ENCODE results near the gene MCF2L2.
"Not testable (repeated sequence)": the region's sequence is repeated elsewhere in the genome, so short reads cannot be mapped to it uniquely, and the experiment has no call there.

MCF2L2 gene

GRCh38 chr3:183188895-183189462 lies 239.4 kb downstream of the MCF2L2 start:
- no peak overlapping the region for H3K27ac ChIP-seq
- H3K4me3 ChIP-seq = no peak overlapping the region
- no peak overlapping the region for H3K9ac ChIP-seq (ENCODE audit: insufficient read length)
- H3K36me3 ChIP-seq (ENCODE audit: insufficient read depth, low read length) = no peaks in the 10 kb centered on the region
- H3K9me3 ChIP-seq (ENCODE audit: low read depth, low read length) = no peaks in the 10 kb centered on the region
- DNase-seq (ENCODE audit: low read depth, low spot score) = no peak
- TF ChIP-seq FOXP2 (optimal IDR thresholded peaks at IDR 0.05; ENCODE audit: control extremely low read depth, extremely low read length, insufficient read depth) = no peak
- no peak for TF ChIP-seq EZH2 (IDR thresholded peaks at IDR 0.05)

GRCh38 chr3:183185696-183186095 lies 242.7 kb downstream of the MCF2L2 start:
- TF ChIP-seq POLR2AphosphoS5 (IDR thresholded peaks at IDR 0.05; ENCODE audit: borderline replicate concordance, low read depth, low read length) (no peak), EZH2 (IDR thresholded peaks at IDR 0.05) (no peak), FOXP2 (optimal IDR thresholded peaks at IDR 0.05; ENCODE audit: control extremely low read depth, extremely low read length, insufficient read depth) (no peak)
- H3K9ac ChIP-seq (ENCODE audit: insufficient read length) = no peak overlapping the region
- no peak for DNase-seq (ENCODE audit: low read depth, low spot score)
- H3K4me3 ChIP-seq = peak overlapping the region; percentile 12; the same call in 1 of the 2 replicates
- H3K36me3 ChIP-seq (ENCODE audit: insufficient read depth, low read length) = no peaks in the 10 kb centered on the region
- peak overlapping the region; percentile 32; the same call in 1 of the 2 replicates for H3K27ac ChIP-seq
- H3K9me3 ChIP-seq (ENCODE audit: low read depth, low read length) = no peaks in the 10 kb centered on the region

- no peaks in the 10 kb centered on the region for H3K36me3 ChIP-seq (ENCODE audit: insufficient read depth, low read length)
- TF ChIP-seq FOXP2 (optimal IDR thresholded peaks at IDR 0.05; ENCODE audit: control extremely low read depth, extremely low read length, insufficient read depth) = no peak
- no peak for TF ChIP-seq POLR2AphosphoS5 (IDR thresholded peaks at IDR 0.05; ENCODE audit: borderline replicate concordance, low read depth, low read length)
- TF ChIP-seq EZH2 (IDR thresholded peaks at IDR 0.05) = no peak
- no peak for DNase-seq (ENCODE audit: low read depth, low spot score)
- no peak overlapping the region for H3K4me3 ChIP-seq
- no peak overlapping the region for H3K27ac ChIP-seq
- H3K9ac ChIP-seq (ENCODE audit: insufficient read length) = no peak overlapping the region
- H3K9me3 ChIP-seq (ENCODE audit: low read depth, low read length) = no peaks in the 10 kb centered on the region
These were observed 245.4 kb downstream of the MCF2L2 start for GRCh38 chr3:183182732-183183610.

GRCh38 chr3:183182073-183182472 lies 246.3 kb downstream of the MCF2L2 start:
- Histone ChIP-seq H3K4me3 (no peak overlapping the region), H3K9me3 (ENCODE audit: low read depth, low read length) (no peaks in the 10 kb centered on the region), H3K9ac (ENCODE audit: insufficient read length) (no peak overlapping the region), H3K27ac (no peak overlapping the region), H3K36me3 (ENCODE audit: insufficient read depth, low read length) (no peaks in the 10 kb centered on the region)
- no peak for DNase-seq (ENCODE audit: low read depth, low spot score)
- TF ChIP-seq EZH2 (IDR thresholded peaks at IDR 0.05) = no peak
- no peak for TF ChIP-seq FOXP2 (optimal IDR thresholded peaks at IDR 0.05; ENCODE audit: control extremely low read depth, extremely low read length, insufficient read depth)
- no peak for TF ChIP-seq POLR2AphosphoS5 (IDR thresholded peaks at IDR 0.05; ENCODE audit: borderline replicate concordance, low read depth, low read length)

GRCh38 chr3:183181606-183182005 lies 246.8 kb downstream of the MCF2L2 start:
- H3K9ac ChIP-seq (ENCODE audit: insufficient read length) = no peak overlapping the region
- no peaks in the 10 kb centered on the region for H3K9me3 ChIP-seq (ENCODE audit: low read depth, low read length)
- H3K4me3 ChIP-seq = no peak overlapping the region
- DNase-seq (ENCODE audit: low read depth, low spot score) = no peak
- TF ChIP-seq FOXP2 (optimal IDR thresholded peaks at IDR 0.05; ENCODE audit: control extremely low read depth, extremely low read length, insufficient read depth) = no peak
- no peak for TF ChIP-seq EZH2 (IDR thresholded peaks at IDR 0.05)
- TF ChIP-seq POLR2AphosphoS5 (IDR thresholded peaks at IDR 0.05; ENCODE audit: borderline replicate concordance, low read depth, low read length) = no peak
- H3K27ac ChIP-seq = no peak overlapping the region
- no peaks in the 10 kb centered on the region for H3K36me3 ChIP-seq (ENCODE audit: insufficient read depth, low read length)

GRCh38 chr3:183180784-183181295 lies 247.6 kb downstream of the MCF2L2 start:
- H3K9me3 ChIP-seq (ENCODE audit: low read depth, low read length) = no peaks in the 10 kb centered on the region
- TF ChIP-seq EZH2 (IDR thresholded peaks at IDR 0.05) = no peak
- no peak for TF ChIP-seq POLR2AphosphoS5 (IDR thresholded peaks at IDR 0.05; ENCODE audit: borderline replicate concordance, low read depth, low read length)
- TF ChIP-seq FOXP2 (optimal IDR thresholded peaks at IDR 0.05; ENCODE audit: control extremely low read depth, extremely low read length, insufficient read depth) = no peak
- DNase-seq (ENCODE audit: low read depth, low spot score) = no peak
- no peak overlapping the region for H3K4me3 ChIP-seq
- H3K9ac ChIP-seq (ENCODE audit: insufficient read length) = no peak overlapping the region
- no peak overlapping the region for H3K27ac ChIP-seq
- no peaks in the 10 kb centered on the region for H3K36me3 ChIP-seq (ENCODE audit: insufficient read depth, low read length)

GRCh38 chr3:183180110-183180783 lies 248.2 kb downstream of the MCF2L2 start:
- Histone ChIP-seq H3K36me3 (ENCODE audit: insufficient read depth, low read length) (no peaks in the 10 kb centered on the region), H3K27ac (no peak overlapping the region), H3K9me3 (ENCODE audit: low read depth, low read length) (no peaks in the 10 kb centered on the region), H3K9ac (ENCODE audit: insufficient read length) (no peak overlapping the region), H3K4me3 (no peak overlapping the region)
- no peak for TF ChIP-seq FOXP2 (optimal IDR thresholded peaks at IDR 0.05; ENCODE audit: control extremely low read depth, extremely low read length, insufficient read depth)
- no peak for TF ChIP-seq POLR2AphosphoS5 (IDR thresholded peaks at IDR 0.05; ENCODE audit: borderline replicate concordance, low read depth, low read length)
- TF ChIP-seq EZH2 (IDR thresholded peaks at IDR 0.05) = no peak
- no peak for DNase-seq (ENCODE audit: low read depth, low spot score)

GRCh38 chr3:183179550-183179908 lies 248.9 kb downstream of the MCF2L2 start:
- DNase-seq (ENCODE audit: low read depth, low spot score); H3K36me3 ChIP-seq (ENCODE audit: insufficient read depth, low read length); H3K9me3 ChIP-seq (ENCODE audit: low read depth, low read length); H3K27ac ChIP-seq; H3K9ac ChIP-seq (ENCODE audit: insufficient read length); H3K4me3 ChIP-seq: not testable (repeated sequence)

All from SK-N-MC (cell line).